ENCODE results near the gene NSRP1.

GRCh38 chr17:30196504-30196903, 79.9 kb downstream of the NSRP1 start:
- no peak for TF ChIP-seq CTCF (IDR thresholded peaks at IDR 0.05)
- no peak for TF ChIP-seq POLR2A (IDR thresholded peaks at IDR 0.05)
